Measurements from ENCODE around the gene RAI1.

Gene RAI1

DNA sequence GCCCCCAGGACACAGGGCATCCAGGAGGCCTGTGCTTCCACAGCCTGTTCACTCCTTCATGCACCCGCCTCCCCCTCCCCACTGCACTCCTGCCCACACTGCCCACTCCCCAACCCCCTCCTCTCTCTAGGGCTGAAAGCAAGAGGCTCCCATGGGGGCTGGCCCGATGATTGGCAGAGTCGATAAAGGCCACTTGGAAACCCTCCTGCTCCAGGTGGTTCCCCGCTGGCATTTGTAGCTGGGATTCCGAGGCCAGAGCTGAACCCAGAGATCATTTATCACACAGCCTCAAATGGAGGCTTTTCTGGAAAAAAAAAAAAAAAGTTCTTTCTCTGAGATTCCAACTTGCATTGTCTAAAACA, 81.5 kb downstream of the RAI1 start:
- peaks cover 31% of the 10 kb centered on the region for H3K4me1 Mint-ChIP-seq (ENCODE audit: low read depth)
- no peak overlapping the region for H3K4me3 Mint-ChIP-seq
- H3K36me3 Mint-ChIP-seq (ENCODE audit: low read depth) = peaks cover 38% of the 10 kb centered on the region
- no peak overlapping the region for H3K27ac Mint-ChIP-seq
- H3K9me3 Mint-ChIP-seq = no peaks in the 10 kb centered on the region
- intact Hi-C loops (cut with micrococcal nuclease) = no loop called here
- peaks cover 3% of the 10 kb centered on the region for H3K27me3 Mint-ChIP-seq

DNA sequence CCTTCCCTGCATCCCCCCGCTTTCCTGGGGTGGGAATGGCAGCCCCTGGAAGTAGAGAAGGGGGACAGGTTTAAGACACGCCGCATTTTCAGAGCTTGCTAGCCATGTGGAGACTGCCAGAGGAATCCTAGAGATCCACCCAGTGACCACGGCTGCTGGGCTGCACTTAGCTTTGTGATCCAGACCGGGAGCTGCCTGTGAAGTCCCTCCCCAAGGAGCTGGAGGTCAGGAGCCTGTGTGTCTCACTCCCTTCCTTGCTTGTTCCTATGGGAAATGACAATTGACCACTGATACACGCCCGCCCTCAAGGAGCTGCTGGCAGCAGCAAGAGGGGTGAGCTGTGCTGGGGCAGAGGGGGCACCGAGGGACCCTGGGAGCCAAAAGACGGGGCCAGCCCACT, 81.9 kb downstream of the RAI1 start:
- Mint-ChIP-seq H3K27ac (no peak overlapping the region), H3K9me3 (no peaks in the 10 kb centered on the region), H3K4me3 (no peak overlapping the region), H3K4me1 (ENCODE audit: low read depth) (peaks cover 27% of the 10 kb centered on the region), H3K36me3 (ENCODE audit: low read depth) (peaks cover 38% of the 10 kb centered on the region), H3K27me3 (no peaks in the 10 kb centered on the region)
- intact Hi-C loops (cut with micrococcal nuclease) = no loop called here

DNA sequence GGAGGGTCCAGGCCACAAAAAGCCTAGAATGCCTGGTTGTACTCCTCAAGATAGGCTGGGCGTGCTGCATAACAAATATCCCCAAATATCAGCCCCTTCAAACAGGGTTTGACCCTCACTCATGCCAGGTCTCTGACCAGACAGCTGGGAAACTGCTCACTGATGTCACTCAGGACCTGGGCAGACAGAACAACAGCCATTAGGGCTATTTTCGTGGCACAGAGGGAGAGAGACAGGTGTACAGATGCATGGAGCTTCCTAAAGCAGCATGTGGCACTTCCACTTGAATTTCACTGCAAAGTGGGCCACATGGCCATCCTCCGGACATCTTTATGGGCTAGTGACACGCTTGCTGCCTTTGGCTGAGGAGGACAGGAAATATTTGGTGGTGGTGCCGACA, 82.5 kb downstream of the RAI1 start:
- intact Hi-C loops (cut with micrococcal nuclease) = no loop called here
- H3K9me3 Mint-ChIP-seq = no peaks in the 10 kb centered on the region
- H3K36me3 Mint-ChIP-seq (ENCODE audit: low read depth) = peaks cover 42% of the 10 kb centered on the region
- no peak overlapping the region for H3K4me3 Mint-ChIP-seq
- no peak overlapping the region for H3K27ac Mint-ChIP-seq
- H3K27me3 Mint-ChIP-seq = no peaks in the 10 kb centered on the region
- H3K4me1 Mint-ChIP-seq (ENCODE audit: low read depth) = peaks cover 25% of the 10 kb centered on the region

DNA sequence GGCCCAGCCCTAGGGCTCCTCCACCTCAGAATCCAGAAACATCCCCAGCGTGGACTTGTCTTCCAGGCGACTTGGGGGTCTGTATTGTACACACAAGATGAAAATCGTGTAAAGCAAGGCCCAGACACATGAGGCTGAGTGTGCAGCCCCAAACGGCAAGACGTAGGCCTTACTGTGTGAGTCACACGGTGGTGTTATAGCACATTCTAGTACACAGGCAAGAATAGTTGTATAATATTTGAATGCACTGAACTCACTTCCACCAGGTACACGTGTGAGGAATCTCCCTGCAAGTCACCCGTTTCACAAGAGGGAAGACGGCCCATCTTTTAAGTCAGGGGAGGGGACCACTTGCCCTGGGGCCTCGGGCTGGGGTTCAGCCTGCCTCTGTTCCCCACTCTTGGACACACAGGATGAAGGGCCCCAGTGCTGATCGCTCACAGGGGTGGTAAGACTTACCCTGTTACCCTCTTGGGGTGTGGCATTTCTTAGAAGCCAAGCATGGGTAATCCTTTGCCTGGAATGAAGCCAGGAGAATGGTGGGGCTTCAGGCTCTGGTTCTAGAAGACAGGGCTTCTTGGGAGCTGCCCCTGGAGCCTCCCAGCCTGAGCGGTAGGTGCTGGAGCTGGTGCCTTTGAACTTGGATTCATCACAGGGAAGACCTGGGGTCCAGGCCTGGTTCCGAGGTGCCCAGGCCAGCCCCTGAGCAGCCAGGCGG, 84.3 kb downstream of the RAI1 start:
- Mint-ChIP-seq H3K4me3 (no peak overlapping the region), H3K27me3 (no peaks in the 10 kb centered on the region), H3K9me3 (no peaks in the 10 kb centered on the region), H3K27ac (no peak overlapping the region), H3K36me3 (ENCODE audit: low read depth) (peaks cover 34% of the 10 kb centered on the region), H3K4me1 (ENCODE audit: low read depth) (peaks cover 25% of the 10 kb centered on the region)
- intact Hi-C loops (cut with micrococcal nuclease) = no loop called here

DNA sequence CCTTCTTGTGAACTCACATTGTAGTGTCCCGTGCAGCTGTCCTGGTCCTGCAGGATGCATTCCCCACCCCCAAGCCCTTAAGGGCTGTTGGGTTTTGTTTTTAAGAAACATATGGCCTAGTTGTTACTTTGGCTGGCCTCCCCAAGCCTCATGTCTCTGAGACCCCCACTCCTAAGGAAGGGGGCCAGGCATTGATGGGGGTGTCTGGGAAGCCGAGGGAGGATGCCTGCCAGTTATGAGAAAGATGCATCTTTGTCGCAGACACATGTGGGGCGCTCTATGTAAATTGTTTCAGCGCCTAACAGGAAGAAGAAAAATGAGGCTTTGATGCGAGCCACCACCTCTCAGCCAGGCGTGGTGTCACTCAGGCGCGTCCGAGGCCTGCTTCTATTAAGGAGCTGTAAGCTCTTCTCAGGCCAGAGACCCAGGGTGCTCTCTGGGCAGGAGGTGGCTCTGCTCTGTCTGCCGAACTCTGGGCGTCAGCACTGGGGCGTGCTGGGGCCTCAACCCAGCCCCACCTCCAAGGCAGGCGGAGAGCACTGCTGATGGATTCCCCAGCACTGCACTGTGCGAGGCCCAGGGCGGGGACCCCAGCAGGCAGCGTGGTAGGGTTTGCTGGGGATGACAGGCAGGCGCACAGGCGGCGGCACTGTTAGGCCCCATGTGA, 85.0 kb downstream of the RAI1 start:
- no peaks in the 10 kb centered on the region for H3K9me3 Mint-ChIP-seq
- H3K36me3 Mint-ChIP-seq (ENCODE audit: low read depth) = peaks cover 34% of the 10 kb centered on the region
- H3K27ac Mint-ChIP-seq = no peak overlapping the region
- H3K4me1 Mint-ChIP-seq (ENCODE audit: low read depth) = peaks cover 25% of the 10 kb centered on the region
- no peaks in the 10 kb centered on the region for H3K27me3 Mint-ChIP-seq
- no peak overlapping the region for H3K4me3 Mint-ChIP-seq
- intact Hi-C loops (cut with micrococcal nuclease) = no loop called here

DNA sequence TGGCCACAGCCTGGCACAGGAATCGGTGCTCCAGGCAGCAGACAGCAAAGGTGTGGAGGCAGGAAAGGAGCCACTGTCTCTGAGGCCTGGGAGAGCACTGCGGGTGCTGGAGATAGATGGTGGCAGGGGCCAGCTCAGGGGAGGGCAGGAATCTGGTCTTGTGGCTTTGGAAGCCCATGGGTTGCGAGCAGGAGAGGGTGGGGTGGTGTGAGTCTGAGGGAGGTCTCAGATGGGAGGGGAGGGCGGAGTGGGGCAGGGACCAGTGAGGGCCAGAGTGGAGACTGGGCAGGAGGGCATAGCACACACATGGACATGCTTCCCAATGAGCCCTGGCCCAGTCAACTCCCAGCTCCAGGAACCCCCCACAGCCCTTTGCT, 85.5 kb downstream of the RAI1 start:
- Mint-ChIP-seq H3K9me3 (no peaks in the 10 kb centered on the region), H3K4me3 (no peak overlapping the region), H3K27me3 (no peaks in the 10 kb centered on the region), H3K4me1 (ENCODE audit: low read depth) (peaks cover 25% of the 10 kb centered on the region), H3K36me3 (ENCODE audit: low read depth) (peaks cover 34% of the 10 kb centered on the region), H3K27ac (no peak overlapping the region)
- intact Hi-C loops (cut with micrococcal nuclease) = no loop called here

DNA sequence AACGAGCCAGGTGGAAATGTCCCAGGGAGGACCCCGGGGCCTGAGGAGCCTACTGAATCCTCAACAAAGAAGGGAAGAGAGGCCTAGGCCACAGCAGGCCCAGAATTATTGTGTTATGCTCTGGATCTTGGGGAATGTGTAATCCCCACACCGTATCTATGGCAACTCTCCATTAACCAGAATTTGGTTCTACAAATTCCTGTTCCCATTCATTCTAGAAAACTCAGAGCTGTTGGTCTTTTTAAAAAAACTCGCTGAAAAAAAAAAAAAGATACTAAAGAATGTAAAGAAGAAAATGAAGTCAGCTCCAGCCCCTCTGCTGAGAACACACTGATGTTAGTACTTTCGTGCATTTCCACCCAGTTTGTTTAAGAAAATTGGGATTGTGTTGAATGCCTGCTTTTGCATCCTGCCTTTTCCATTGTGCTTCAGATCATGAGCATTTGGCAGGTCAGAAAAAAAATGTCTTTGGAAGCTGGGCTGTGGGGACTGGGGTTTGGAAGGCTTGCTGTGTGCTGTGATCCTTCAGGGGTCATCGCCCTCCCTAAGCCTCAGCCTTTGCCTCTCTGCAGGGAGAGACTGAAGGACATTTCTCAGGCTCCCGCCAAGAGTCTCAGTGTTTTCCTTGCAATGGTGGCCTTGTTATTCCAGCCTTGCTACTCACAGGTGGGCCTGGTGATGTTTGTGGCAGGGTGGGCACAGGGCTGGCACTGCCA, 86.1 kb downstream of the RAI1 start:
- Mint-ChIP-seq H3K36me3 (ENCODE audit: low read depth) (peaks cover 34% of the 10 kb centered on the region), H3K27me3 (no peaks in the 10 kb centered on the region), H3K9me3 (no peaks in the 10 kb centered on the region), H3K4me1 (ENCODE audit: low read depth) (peaks cover 28% of the 10 kb centered on the region), H3K4me3 (no peak overlapping the region), H3K27ac (no peak overlapping the region)
- intact Hi-C loops (cut with micrococcal nuclease) = no loop called here

DNA sequence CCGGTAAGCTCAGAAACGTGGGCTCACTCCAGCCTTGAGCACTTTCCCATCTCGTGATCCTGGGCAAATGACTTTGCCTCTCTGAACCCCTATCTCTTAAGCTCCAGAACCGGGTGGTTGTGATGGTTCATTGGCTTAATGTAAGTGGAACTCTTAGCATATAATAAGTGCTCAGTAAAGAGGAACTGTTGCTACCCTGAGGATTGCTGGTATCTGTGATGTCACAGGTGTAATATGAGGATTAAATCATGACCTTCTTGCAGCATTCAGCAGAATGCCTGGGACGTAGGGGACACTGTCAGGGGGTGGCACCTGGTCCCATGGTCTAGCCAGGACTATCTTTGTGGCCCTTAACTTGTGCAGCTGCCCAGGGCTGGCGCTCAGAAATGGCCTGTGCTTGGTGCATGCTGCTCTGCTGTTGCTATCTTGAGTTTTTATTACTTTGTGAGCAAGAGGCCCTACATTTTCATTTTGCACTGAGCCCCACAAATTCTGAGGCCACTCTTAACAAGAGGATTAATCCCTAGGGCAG, 86.7 kb downstream of the RAI1 start:
- no peaks in the 10 kb centered on the region for H3K27me3 Mint-ChIP-seq
- peaks cover 31% of the 10 kb centered on the region for H3K4me1 Mint-ChIP-seq (ENCODE audit: low read depth)
- H3K36me3 Mint-ChIP-seq (ENCODE audit: low read depth) = peaks cover 33% of the 10 kb centered on the region
- no peak overlapping the region for H3K27ac Mint-ChIP-seq
- H3K4me3 Mint-ChIP-seq = no peak overlapping the region
- intact Hi-C loops (cut with micrococcal nuclease) = no loop called here
- H3K9me3 Mint-ChIP-seq = no peaks in the 10 kb centered on the region

DNA sequence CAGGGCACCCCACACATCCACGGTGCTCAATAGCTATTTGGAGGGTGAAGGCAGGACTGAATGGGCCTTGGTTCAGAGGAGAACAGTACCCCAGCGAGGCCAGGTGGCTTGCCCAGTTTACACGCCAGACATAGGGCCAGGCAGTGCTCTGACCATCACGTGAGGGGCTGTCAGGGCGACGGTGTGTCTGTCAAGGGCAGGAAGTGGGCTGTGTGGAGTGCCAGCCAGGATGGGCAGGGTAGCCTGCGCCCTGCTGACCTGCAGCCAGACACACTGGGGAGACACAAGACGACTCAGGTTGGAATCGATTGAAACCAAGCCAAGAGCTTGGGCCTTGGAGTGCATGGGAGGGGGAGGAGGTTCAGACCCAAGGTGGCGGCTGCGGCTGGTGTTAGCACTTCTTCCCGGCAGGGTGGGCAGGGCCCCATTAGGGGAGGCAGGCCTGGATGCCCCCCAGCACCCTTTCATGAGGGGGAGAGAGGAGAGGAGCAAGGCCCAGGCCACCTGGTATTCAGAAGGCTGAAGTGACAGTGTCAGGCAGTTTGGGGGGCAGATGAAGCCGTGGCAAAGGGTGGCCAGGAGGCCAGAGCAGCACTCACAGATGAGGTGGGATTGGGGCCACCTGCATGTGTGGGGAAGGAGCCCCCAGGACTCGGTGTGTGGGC, 87.3 kb downstream of the RAI1 start:
- intact Hi-C loops (cut with micrococcal nuclease) = no loop called here
- no peak overlapping the region for H3K27ac Mint-ChIP-seq
- no peaks in the 10 kb centered on the region for H3K27me3 Mint-ChIP-seq
- H3K4me3 Mint-ChIP-seq = no peak overlapping the region
- H3K4me1 Mint-ChIP-seq (ENCODE audit: low read depth) = peaks cover 28% of the 10 kb centered on the region
- no peaks in the 10 kb centered on the region for H3K9me3 Mint-ChIP-seq
- H3K36me3 Mint-ChIP-seq (ENCODE audit: low read depth) = peaks cover 27% of the 10 kb centered on the region

DNA sequence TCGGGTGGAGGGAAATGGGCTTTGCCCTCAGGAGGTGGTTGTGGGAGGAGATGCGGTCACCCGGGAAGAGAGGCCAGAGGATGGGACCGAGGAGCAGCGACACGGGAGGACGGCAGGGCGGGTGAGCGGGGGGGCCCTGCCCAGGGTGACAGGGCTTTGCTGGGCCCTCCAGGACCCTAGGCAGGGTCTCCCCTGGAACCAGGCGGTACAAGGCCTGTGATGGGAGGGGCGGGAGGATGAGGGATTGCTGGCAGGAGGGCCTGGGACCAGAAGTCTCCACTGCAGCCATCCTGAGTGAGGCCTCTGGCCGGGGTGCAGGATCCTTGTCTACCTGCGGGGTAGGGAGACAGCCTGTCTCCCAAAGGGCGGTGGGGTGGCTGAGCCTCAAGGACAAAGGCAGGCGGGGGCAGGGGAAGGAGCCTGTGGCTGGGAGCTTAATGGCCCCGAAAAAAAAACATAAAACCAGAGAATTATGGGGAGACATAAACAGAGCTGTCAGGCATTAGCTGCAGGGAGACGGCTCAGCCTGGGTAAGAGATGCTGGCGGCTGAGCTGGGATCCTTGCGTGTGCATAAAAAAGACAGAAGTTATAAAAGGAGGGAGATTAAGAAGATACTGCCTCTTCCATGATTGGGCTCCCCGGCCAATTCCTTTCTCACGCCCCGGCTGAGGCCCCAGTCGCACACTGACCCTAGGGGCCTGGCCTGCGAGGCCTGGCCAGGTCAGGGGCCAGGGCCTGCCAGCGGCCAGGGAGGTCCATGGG, 88.8 kb downstream of the RAI1 start:
- H3K27me3 Mint-ChIP-seq = no peaks in the 10 kb centered on the region
- H3K4me1 Mint-ChIP-seq (ENCODE audit: low read depth) = peaks cover 20% of the 10 kb centered on the region
- H3K27ac Mint-ChIP-seq = no peak overlapping the region
- intact Hi-C loops (cut with micrococcal nuclease) = no loop called here
- no peak overlapping the region for H3K4me3 Mint-ChIP-seq
- H3K36me3 Mint-ChIP-seq (ENCODE audit: low read depth) = peaks cover 23% of the 10 kb centered on the region
- H3K9me3 Mint-ChIP-seq = no peaks in the 10 kb centered on the region

DNA sequence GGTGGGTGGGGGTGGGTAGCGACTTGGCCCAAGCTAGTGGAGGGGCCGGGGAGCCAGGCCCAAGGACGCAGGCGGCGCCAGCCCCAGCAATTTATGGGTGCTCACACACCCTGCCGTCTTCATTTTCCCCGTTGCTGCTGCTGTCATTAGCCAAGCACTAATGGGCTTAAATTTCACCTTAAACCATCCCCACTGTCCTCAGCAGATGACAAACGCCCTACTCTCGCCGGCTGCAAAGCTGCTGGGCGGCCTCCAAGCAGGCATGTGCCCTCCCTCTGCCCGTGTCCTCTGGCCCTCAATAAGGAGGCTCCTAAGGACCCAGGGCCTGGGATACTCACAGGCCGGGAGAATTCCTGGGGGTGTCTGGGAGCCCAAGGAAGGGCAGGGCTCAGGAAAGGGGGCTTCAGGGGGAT, 89.4 kb downstream of the RAI1 start:
- Mint-ChIP-seq H3K4me3 (no peak overlapping the region), H3K27me3 (no peaks in the 10 kb centered on the region), H3K27ac (no peak overlapping the region), H3K4me1 (ENCODE audit: low read depth) (peaks cover 20% of the 10 kb centered on the region), H3K36me3 (ENCODE audit: low read depth) (peaks cover 17% of the 10 kb centered on the region), H3K9me3 (no peaks in the 10 kb centered on the region)
- intact Hi-C loops (cut with micrococcal nuclease) = no loop called here

DNA sequence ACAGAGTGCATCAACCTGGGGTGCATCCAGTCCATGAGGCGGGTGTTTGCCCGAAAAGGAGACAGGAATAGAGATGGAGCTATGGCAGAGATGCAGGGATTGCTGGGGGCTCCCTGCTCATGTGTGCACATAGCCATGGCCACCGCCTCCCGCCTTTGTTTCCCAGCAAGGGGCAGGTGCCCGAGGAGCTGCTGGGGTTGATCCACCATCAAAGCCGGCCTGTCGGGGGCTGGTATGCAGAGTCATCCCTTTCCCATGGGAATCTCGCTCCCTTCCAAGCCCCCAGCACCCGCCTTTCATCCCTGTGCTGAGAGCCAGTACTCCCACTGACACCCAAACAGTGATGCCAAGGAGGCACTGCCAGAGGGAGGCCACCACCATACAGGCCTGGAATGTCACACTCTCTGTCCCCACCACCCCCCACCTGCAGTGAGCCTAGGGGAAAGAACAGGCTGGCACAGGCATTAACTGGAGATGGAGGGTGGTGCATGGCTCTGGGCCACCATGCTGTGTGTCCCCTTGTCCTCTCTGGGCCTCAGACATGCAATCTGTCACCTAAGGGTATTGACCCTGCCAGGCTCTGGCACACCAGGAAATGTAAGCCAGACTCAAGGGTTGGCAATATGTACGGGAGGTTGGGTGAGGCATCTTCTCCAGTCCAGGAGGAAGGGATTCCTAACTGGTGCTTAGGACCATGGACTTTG, 90.4 kb downstream of the RAI1 start:
- intact Hi-C loops (cut with micrococcal nuclease) = no loop called here
- no peak overlapping the region for H3K27ac Mint-ChIP-seq
- no peaks in the 10 kb centered on the region for H3K9me3 Mint-ChIP-seq
- H3K27me3 Mint-ChIP-seq = no peaks in the 10 kb centered on the region
- H3K4me3 Mint-ChIP-seq = no peak overlapping the region
- H3K4me1 Mint-ChIP-seq (ENCODE audit: low read depth) = peaks cover 15% of the 10 kb centered on the region
- peaks cover 10% of the 10 kb centered on the region for H3K36me3 Mint-ChIP-seq (ENCODE audit: low read depth)

DNA sequence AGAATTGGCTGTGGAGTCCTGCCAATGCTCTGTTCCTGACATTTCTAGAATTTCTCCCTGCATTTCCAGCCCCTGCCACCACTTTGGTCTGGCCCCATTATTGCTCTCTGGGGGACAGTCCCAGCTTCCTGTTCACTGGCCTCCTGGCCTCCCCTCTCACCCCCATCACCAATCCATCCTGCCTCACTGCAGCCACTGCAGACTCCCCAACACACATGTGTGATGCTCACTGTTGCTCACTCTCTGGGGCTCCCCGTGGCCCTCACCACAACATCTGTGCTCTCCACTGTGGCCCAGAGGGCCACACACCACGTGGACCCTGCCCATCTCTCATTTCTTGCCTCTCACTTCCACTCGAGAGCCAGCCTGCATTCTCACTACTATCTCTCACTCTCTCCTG, 91.0 kb downstream of the RAI1 start:
- Mint-ChIP-seq H3K27me3 (no peaks in the 10 kb centered on the region), H3K9me3 (no peaks in the 10 kb centered on the region), H3K36me3 (ENCODE audit: low read depth) (peaks cover 8% of the 10 kb centered on the region), H3K4me3 (no peak overlapping the region), H3K4me1 (ENCODE audit: low read depth) (peaks cover 11% of the 10 kb centered on the region), H3K27ac (no peak overlapping the region)
- intact Hi-C loops (cut with micrococcal nuclease) = no loop called here

All from dendritic cell treated with granulocyte-macrophage colony-stimulating factor and Interleukin-4, amounts not matched to agents 40 ng/mL and 50 ng/mL, for 4 days (primary cell).